Gastroesophageal sphincter (tissue), 4 donors: ENCODE data around the gene POLR3K. TPM values are rescaled to one million over a fixed set of nuclear protein-coding genes. Genes with fewer than 3 reads are reported as not detected.
A peak's percentile ranks its signal among the peaks of the same experiment; 100 is the strongest.
"Not testable (repeated sequence)": the region's sequence is repeated elsewhere in the genome, so short reads cannot be mapped to it uniquely, and the experiment has no call there.

Source experiments
- ATAC-seq: fragments of 150-250 bp; one replicate; pipeline ENCODE4 v1.9.1; 2016; ENCODE audit warnings: mild to moderate bottlenecking, moderate library complexity
- H3K27ac ChIP-seq, 4 donors: fragments of 200-600 bp; sonication (generic) in 3 of 4; 1 replicate in 3 of 4; 2 replicates in 1 of 4; pipeline ENCODE4 v1.5.1; 2016 to 2019
- H3K27me3 ChIP-seq: fragments of 200-600 bp; sonication (generic); one replicate; pipeline ENCODE4 v1.5.1; 2019
- H3K36me3 ChIP-seq, 2 donors: fragments of 200-600 bp; sonication (generic); one replicate each; pipeline ENCODE4 v1.5.1; 2019; ENCODE audit warnings: control low read depth in 1 of 2
- H3K4me1 ChIP-seq, 3 donors: fragments of 200-600 bp; sonication (generic); 1 replicate in 2 of 3; 2 replicates in 1 of 3; pipeline ENCODE4 v1.5.1; 2016 to 2019; ENCODE audit warnings: control low read depth in 2 of 3
- H3K4me3 ChIP-seq, 2 donors: fragments of 200-600 bp; sonication (generic); one replicate each; pipeline ENCODE4 v1.5.1; 2019; ENCODE audit warnings: mild to moderate bottlenecking in 1 of 2, moderate library complexity in 1 of 2
- H3K9me3 ChIP-seq, 3 donors: fragments of 200-600 bp; sonication (generic); one replicate each; pipeline ENCODE4 v1.5.1; 2017 to 2019; ENCODE audit warnings: control low read depth in 2 of 3
- CTCF ChIP-seq, 4 experiments: fragments of 200-600 bp in 2 of 4; fragments of 450-650 bp in 2 of 4; sonication (generic) in 1 of 4; IDR thresholded peaks; one replicate each; pipeline ENCODE4 v1.5.1; 2017 to 2019; ENCODE audit warnings: antibody characterized with exemption in 4 of 4, mild to moderate bottlenecking in 2 of 4, moderate library complexity in 2 of 4
- EP300 ChIP-seq: sonication (generic); formaldehyde crosslinking; IDR thresholded peaks from one replicate; pipeline ENCODE4 v1.6.1; 2017; ENCODE audit warnings: antibody characterized with exemption, mild to moderate bottlenecking
- POLR2A ChIP-seq, 2 donors: fragments of 450-650 bp; IDR thresholded peaks; one replicate each; pipeline ENCODE4 v1.6.1; 2017; ENCODE audit warnings: antibody characterized with exemption in 2 of 2, mild to moderate bottlenecking in 2 of 2, moderate library complexity in 1 of 2
- POLR2AphosphoS5 ChIP-seq: sonication (generic); formaldehyde crosslinking; IDR thresholded peaks from one replicate; pipeline ENCODE4 v1.6.1; 2017; ENCODE audit warnings: antibody characterized with exemption
- whole genome bisulfite sequencing, 2 donors: methylation state at CpG; one replicate each; pipeline ENCODE4 v1.1.5; 2018; ENCODE audit warnings: low coverage in 1 of 2; 5-methylcytosine and 5-hydroxymethylcytosine counted together
- total RNA-seq, 4 donors: library from RNA; depleted of rRNA; stranded (reverse); fragments of >200 nt; gene quantifications; one replicate each; pipeline ENCODE4 v1.1.0, GENCODE V29; 2016

POLR3K gene
- total RNA-seq, 4 donors from 2014 or later = 2.6 to 5.1 (median 4.5) TPM

GRCh38 chr16:42691-43090 lies 10.7 kb downstream of the POLR3K start:
- TF ChIP-seq POLR2A (IDR thresholded peaks at IDR 0.05) = no peak
- no peak for TF ChIP-seq POLR2AphosphoS5
- TF ChIP-seq EP300 = no peak
- no peak for TF ChIP-seq CTCF (IDR thresholded peaks at IDR 0.05)
- Histone ChIP-seq H3K9me3 (no peaks in the 10 kb centered on the region), H3K36me3 (peaks cover 0 to 46% of the 10 kb centered on the region in 2 donors), H3K27me3 (no peaks in the 10 kb centered on the region), H3K4me3 (no peak overlapping the region), H3K4me1 (no peaks in the 10 kb centered on the region), H3K27ac (no peak overlapping the region)
- no peak for ATAC-seq
- 77 to 81% methylated on average over 4 of the region's 4 CpGs for WGBS, 2 donors

GRCh38 chr16:42069-42457 lies 11.3 kb downstream of the POLR3K start:
- 68 to 94% methylated on average over 10 to 11 of the region's 11 CpGs for WGBS, 2 donors
- no peaks in the 10 kb centered on the region for H3K4me1 ChIP-seq
- H3K27ac ChIP-seq = no peak overlapping the region
- no peak for TF ChIP-seq EP300
- TF ChIP-seq POLR2A (IDR thresholded peaks at IDR 0.05) = no peak
- TF ChIP-seq POLR2AphosphoS5 = no peak
- no peak for TF ChIP-seq CTCF (IDR thresholded peaks at IDR 0.05)
- no peaks in the 10 kb centered on the region for H3K27me3 ChIP-seq
- H3K36me3 ChIP-seq = peaks cover 0 to 42% of the 10 kb centered on the region in 2 donors
- peak overlapping the region in 1 of 2 donors; percentile 10 for H3K4me3 ChIP-seq
- no peaks in the 10 kb centered on the region for H3K9me3 ChIP-seq
- ATAC-seq = no peak

- Histone ChIP-seq H3K4me1 (no peaks in the 10 kb centered on the region), H3K9me3 (no peaks in the 10 kb centered on the region), H3K4me3 (peak overlapping the region in 1 of 2 donors; percentile 10), H3K36me3 (peaks cover 0 to 37% of the 10 kb centered on the region in 2 donors), H3K27me3 (no peaks in the 10 kb centered on the region), H3K27ac (no peak overlapping the region)
- WGBS, 2 donors = 76 to 90% methylated on average over 6 to 7 of the region's 22 CpGs
- TF ChIP-seq POLR2A (IDR thresholded peaks at IDR 0.05) (no peak), POLR2AphosphoS5 (no peak), CTCF (IDR thresholded peaks at IDR 0.05) (no peak), EP300 (no peak)
- no peak for ATAC-seq
Observed at GRCh38 chr16:41439-42068, 11.9 kb downstream of the POLR3K start.

GRCh38 chr16:38941-39892 lies 14.2 kb downstream of the POLR3K start:
- Histone ChIP-seq H3K4me1 (no peaks in the 10 kb centered on the region), H3K36me3 (peaks cover 0 to 15% of the 10 kb centered on the region in 2 donors), H3K27me3 (no peaks in the 10 kb centered on the region), H3K4me3 (no peak overlapping the region), H3K9me3 (no peaks in the 10 kb centered on the region), H3K27ac (no peak overlapping the region)
- no peak for TF ChIP-seq EP300
- TF ChIP-seq POLR2AphosphoS5 = no peak
- WGBS, 2 donors = 81 to 92% methylated on average over 4 of the region's 13 CpGs
- ATAC-seq = no peak

GRCh38 chr16:38206-38605 lies 15.2 kb downstream of the POLR3K start:
- not testable (repeated sequence) for ATAC-seq, H3K27me3 ChIP-seq, H3K27ac ChIP-seq, H3K9me3 ChIP-seq, H3K36me3 ChIP-seq, H3K4me3 ChIP-seq, H3K4me1 ChIP-seq
- 65 to 85% methylated on average over 3 to 7 of the region's 11 CpGs for WGBS, 2 donors
